GM12878 (cell line): Measurements from ENCODE around the gene CPVL. TPM values are rescaled to one million over a fixed set of nuclear protein-coding genes. Genes with fewer than 3 reads are reported as not detected.

Experiments
- ATF7 ChIP-seq: fragments of 450-650 bp; IDR thresholded peaks from 2 replicates; pipeline ENCODE4 v1.6.1; 2016; ENCODE audit warnings: low read depth, mild to moderate bottlenecking
- BHLHE40 ChIP-seq, 2 experiments: fragments of 450-650 bp in 1 of 2; IDR thresholded peaks; 2 replicates each; pipeline ENCODE4 v1.6.1; 2011 to 2017; ENCODE audit warnings: low read depth in 2 of 2, borderline replicate concordance in 1 of 2, improper control_type of control experiment in 1 of 2, low read length in 1 of 2, mild to moderate bottlenecking in 1 of 2
- IKZF1 ChIP-seq: fragments of 450-650 bp; conservative IDR thresholded peaks from 2 replicates; pipeline ENCODE4 v1.6.1; 2017; ENCODE audit warnings: antibody characterized with exemption, mild to moderate bottlenecking
- JUNB ChIP-seq: IDR thresholded peaks from 2 replicates; pipeline ENCODE4 v1.6.1; 2016; ENCODE audit warnings: antibody characterized with exemption, mild to moderate bottlenecking
- KDM1A ChIP-seq: fragments of 200-600 bp; sonication (generic); IDR thresholded peaks from 2 replicates; pipeline ENCODE4 v1.6.1; 2016; ENCODE audit warnings: borderline replicate concordance
- KLF5 ChIP-seq: fragments of 450-650 bp; IDR thresholded peaks from 2 replicates; pipeline ENCODE4 v1.6.1; 2014; ENCODE audit warnings: mild to moderate bottlenecking; ENCODE audit not compliant: partially characterized antibody
- MXI1 ChIP-seq: fragments of 150-350 bp; IDR thresholded peaks from 2 replicates; pipeline ENCODE4 v1.6.1; 2011; ENCODE audit warnings: low read depth, mild to moderate bottlenecking, inconsistent platforms, low read length, improper control_type of control experiment
- RELA ChIP-seq: fragments of 450-650 bp; IDR thresholded peaks from 2 replicates; pipeline ENCODE4 v1.8.0; 2014; ENCODE audit warnings: borderline replicate concordance; ENCODE audit not compliant: partially characterized antibody
- TAF1 ChIP-seq: IDR thresholded peaks from 2 replicates; pipeline ENCODE4 v1.6.1; 2011; ENCODE audit warnings: mild to moderate bottlenecking, low read depth, low read length, borderline replicate concordance
- ZBED1 ChIP-seq: IDR thresholded peaks from 2 replicates; pipeline ENCODE4 v1.6.1; 2016; ENCODE audit warnings: borderline replicate concordance
- ZNF622 ChIP-seq: fragments of 450-650 bp; IDR thresholded peaks from 2 replicates; pipeline ENCODE4 v1.6.1; 2017; ENCODE audit warnings: mild to moderate bottlenecking, inconsistent platforms
- polyA plus RNA-seq, 11 experiments: library from polyadenylated mRNA; depleted of rRNA in 4 of 11; unstranded in 6 of 11; stranded (reverse) in 5 of 11; fragments of >200 nt; fragmentation: Nextera tagmentation in 4 of 11; fragmentation: Illumina TruSeq in 1 of 11; extraction: Ambion mirVana in 4 of 11; extraction: Trizol in 1 of 11; gene quantifications; 1 replicate in 1 of 11; 2 replicates in 10 of 11; pipeline versions ENCODE4 v1.2.1 to v1.2.3, GENCODE V29; 2011 to 2016; ENCODE audit warnings: inconsistent platforms in 2 of 11, missing spikeins in 2 of 11, low read depth in 1 of 11
- total RNA-seq, 4 experiments: library from RNA; depleted of rRNA in 3 of 4; stranded (reverse); fragments of >200 nt in 3 of 4; fragmentation: Illumina TruSeq in 1 of 4; extraction: Trizol in 1 of 4; gene quantifications; 2 replicates each; pipeline versions ENCODE4 v1.2.1 to v1.2.3, GENCODE V29; 2013 to 2021
- TF ChIP-seq, protein P1 (sequence below): IDR thresholded peaks from 2 replicates; pipeline ENCODE4 v1.6.1; 2012; ENCODE audit warnings: improper control_type of control experiment, low read depth, low read length; ENCODE audit not compliant: insufficient replicate concordance
- TF ChIP-seq, protein P2 (sequence below): IDR thresholded peaks from 2 replicates; pipeline ENCODE4 v1.6.1; 2012; ENCODE audit warnings: low read length, inconsistent platforms
- TF ChIP-seq, protein P3 (sequence below): fragments of 450-650 bp; IDR thresholded peaks from 2 replicates; pipeline ENCODE4 v1.6.1; 2018; ENCODE audit warnings: mild to moderate bottlenecking, low read depth, moderate library complexity; ENCODE audit not compliant: partially characterized antibody

Gene CPVL
- total and polyA plus RNA-seq, 10 of the 15 experiments (the other 5 are each of a cell fraction or from before 2014, with no cell fraction given): 0.59 TPM; not detected in 9

DNA sequence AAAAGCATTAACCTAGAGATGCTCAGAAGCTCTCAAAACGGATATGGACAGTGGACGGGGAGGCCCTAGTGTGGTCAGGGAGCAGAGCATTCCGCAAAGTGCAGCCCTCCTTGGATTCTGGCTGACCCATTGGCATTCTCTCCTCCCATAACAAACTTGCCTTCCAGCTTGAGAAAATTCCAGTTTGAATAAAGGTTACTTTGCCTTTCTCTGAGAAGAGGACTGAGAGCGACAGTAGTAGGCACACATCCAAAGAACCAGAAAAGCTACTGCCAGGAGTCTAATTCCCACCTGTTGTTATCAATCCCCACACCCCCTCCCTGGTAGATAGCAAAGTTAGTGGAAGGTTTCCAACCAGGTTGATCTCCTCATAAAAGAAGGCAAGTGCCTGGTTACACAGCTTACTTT is 103.5 kb downstream of the CPVL start (continued):
- TF ChIP-seq, protein P1, sequence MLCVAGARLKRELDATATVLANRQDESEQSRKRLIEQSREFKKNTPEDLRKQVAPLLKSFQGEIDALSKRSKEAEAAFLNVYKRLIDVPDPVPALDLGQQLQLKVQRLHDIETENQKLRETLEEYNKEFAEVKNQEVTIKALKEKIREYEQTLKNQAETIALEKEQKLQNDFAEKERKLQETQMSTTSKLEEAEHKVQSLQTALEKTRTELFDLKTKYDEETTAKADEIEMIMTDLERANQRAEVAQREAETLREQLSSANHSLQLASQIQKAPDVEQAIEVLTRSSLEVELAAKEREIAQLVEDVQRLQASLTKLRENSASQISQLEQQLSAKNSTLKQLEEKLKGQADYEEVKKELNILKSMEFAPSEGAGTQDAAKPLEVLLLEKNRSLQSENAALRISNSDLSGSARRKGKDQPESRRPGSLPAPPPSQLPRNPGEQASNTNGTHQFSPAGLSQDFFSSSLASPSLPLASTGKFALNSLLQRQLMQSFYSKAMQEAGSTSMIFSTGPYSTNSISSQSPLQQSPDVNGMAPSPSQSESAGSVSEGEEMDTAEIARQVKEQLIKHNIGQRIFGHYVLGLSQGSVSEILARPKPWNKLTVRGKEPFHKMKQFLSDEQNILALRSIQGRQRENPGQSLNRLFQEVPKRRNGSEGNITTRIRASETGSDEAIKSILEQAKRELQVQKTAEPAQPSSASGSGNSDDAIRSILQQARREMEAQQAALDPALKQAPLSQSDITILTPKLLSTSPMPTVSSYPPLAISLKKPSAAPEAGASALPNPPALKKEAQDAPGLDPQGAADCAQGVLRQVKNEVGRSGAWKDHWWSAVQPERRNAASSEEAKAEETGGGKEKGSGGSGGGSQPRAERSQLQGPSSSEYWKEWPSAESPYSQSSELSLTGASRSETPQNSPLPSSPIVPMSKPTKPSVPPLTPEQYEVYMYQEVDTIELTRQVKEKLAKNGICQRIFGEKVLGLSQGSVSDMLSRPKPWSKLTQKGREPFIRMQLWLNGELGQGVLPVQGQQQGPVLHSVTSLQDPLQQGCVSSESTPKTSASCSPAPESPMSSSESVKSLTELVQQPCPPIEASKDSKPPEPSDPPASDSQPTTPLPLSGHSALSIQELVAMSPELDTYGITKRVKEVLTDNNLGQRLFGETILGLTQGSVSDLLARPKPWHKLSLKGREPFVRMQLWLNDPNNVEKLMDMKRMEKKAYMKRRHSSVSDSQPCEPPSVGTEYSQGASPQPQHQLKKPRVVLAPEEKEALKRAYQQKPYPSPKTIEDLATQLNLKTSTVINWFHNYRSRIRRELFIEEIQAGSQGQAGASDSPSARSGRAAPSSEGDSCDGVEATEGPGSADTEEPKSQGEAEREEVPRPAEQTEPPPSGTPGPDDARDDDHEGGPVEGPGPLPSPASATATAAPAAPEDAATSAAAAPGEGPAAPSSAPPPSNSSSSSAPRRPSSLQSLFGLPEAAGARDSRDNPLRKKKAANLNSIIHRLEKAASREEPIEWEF: no peak
- no peak for TF ChIP-seq KLF5
- no peak for TF ChIP-seq IKZF1
- TF ChIP-seq ZBED1: no peak
- no peak for TF ChIP-seq MXI1
- TF ChIP-seq, protein P2, sequence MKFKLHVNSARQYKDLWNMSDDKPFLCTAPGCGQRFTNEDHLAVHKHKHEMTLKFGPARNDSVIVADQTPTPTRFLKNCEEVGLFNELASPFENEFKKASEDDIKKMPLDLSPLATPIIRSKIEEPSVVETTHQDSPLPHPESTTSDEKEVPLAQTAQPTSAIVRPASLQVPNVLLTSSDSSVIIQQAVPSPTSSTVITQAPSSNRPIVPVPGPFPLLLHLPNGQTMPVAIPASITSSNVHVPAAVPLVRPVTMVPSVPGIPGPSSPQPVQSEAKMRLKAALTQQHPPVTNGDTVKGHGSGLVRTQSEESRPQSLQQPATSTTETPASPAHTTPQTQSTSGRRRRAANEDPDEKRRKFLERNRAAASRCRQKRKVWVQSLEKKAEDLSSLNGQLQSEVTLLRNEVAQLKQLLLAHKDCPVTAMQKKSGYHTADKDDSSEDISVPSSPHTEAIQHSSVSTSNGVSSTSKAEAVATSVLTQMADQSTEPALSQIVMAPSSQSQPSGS: no peak
- TF ChIP-seq ZNF622: no peak
- no peak for TF ChIP-seq TAF1
- no peak for TF ChIP-seq KDM1A
- no peak for TF ChIP-seq BHLHE40 (IDR thresholded peaks at IDR 0.05; ENCODE audit: borderline replicate concordance in 1 of 2, low read depth in 2 of 2, low read length in 1 of 2)
- no peak for TF ChIP-seq JUNB
- TF ChIP-seq, protein P3, sequence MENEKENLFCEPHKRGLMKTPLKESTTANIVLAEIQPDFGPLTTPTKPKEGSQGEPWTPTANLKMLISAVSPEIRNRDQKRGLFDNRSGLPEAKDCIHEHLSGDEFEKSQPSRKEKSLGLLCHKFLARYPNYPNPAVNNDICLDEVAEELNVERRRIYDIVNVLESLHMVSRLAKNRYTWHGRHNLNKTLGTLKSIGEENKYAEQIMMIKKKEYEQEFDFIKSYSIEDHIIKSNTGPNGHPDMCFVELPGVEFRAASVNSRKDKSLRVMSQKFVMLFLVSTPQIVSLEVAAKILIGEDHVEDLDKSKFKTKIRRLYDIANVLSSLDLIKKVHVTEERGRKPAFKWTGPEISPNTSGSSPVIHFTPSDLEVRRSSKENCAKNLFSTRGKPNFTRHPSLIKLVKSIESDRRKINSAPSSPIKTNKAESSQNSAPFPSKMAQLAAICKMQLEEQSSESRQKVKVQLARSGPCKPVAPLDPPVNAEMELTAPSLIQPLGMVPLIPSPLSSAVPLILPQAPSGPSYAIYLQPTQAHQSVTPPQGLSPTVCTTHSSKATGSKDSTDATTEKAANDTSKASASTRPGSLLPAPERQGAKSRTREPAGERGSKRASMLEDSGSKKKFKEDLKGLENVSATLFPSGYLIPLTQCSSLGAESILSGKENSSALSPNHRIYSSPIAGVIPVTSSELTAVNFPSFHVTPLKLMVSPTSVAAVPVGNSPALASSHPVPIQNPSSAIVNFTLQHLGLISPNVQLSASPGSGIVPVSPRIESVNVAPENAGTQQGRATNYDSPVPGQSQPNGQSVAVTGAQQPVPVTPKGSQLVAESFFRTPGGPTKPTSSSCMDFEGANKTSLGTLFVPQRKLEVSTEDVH: no peak
- no peak for TF ChIP-seq ATF7
- TF ChIP-seq RELA: no peak
